NB4 (cell line): Measurements from ENCODE around the gene HTD2.
A peak's percentile ranks its signal among the peaks of the same experiment; 100 is the strongest.
"Not testable (repeated sequence)": the region's sequence is repeated elsewhere in the genome, so short reads cannot be mapped to it uniquely, and the experiment has no call there.

Experiments
- DNase-seq: peaks from one replicate; pipeline ENCODE4 v3.0.0; 2010; ENCODE audit warnings: low read depth
- H3K4me3 ChIP-seq: one replicate; pipeline ENCODE4 v1.5.1; 2011; ENCODE audit warnings: mild to moderate bottlenecking, low read depth, low read length, moderate library complexity
- CTCF ChIP-seq: IDR thresholded peaks from one replicate; pipeline ENCODE4 v1.5.1; 2012; ENCODE audit warnings: low read depth, low read length
- MAX ChIP-seq: IDR thresholded peaks from 2 replicates; pipeline ENCODE4 v1.6.1; 2011; ENCODE audit warnings: low read depth, low read length
- MYC ChIP-seq: IDR thresholded peaks from 2 replicates; pipeline ENCODE4 v1.6.1; 2011; ENCODE audit warnings: low read depth, low read length
- POLR2A ChIP-seq: IDR thresholded peaks from 2 replicates; pipeline ENCODE4 v1.6.1; 2011; ENCODE audit warnings: mild to moderate bottlenecking; ENCODE audit not compliant: insufficient read length; ENCODE audit errors: extremely low read depth

HTD2 gene

GRCh38 chr3:58274027-58274614 is 32.2 kb upstream of the HTD2 start:
- TF ChIP-seq CTCF, result no peak
- TF ChIP-seq MYC, result no peak
- TF ChIP-seq POLR2A, result no peak
- TF ChIP-seq MAX, result peak; percentile 51
- no peak for DNase-seq

GRCh38 chr3:58281069-58281468 is 25.3 kb upstream of the HTD2 start:
- no peak for DNase-seq
- TF ChIP-seq MAX, result no peak
- H3K4me3 ChIP-seq, result no peak overlapping the region

More at GRCh38 chr3:58274027-58274614, 32.2 kb upstream of the HTD2 start:
- H3K4me3 ChIP-seq, result no peak overlapping the region

- no peak overlapping the region for H3K4me3 ChIP-seq
- DNase-seq, result no peak
- TF ChIP-seq POLR2A, result no peak
- TF ChIP-seq CTCF, result no peak
- TF ChIP-seq MYC, result no peak
- TF ChIP-seq MAX, result no peak
Observed at GRCh38 chr3:58285334-58285733, 21.0 kb upstream of the HTD2 start.

GRCh38 chr3:58287354-58287753 is 19.0 kb upstream of the HTD2 start:
- no peak overlapping the region for H3K4me3 ChIP-seq
- TF ChIP-seq MAX (no peak), POLR2A (no peak), MYC (no peak), CTCF (no peak)
- no peak for DNase-seq

GRCh38 chr3:58288011-58288728 is 18.1 kb upstream of the HTD2 start:
- DNase-seq, result peak; percentile 23
- no peak overlapping the region for H3K4me3 ChIP-seq
- TF ChIP-seq CTCF (peak; percentile 18), MYC (no peak), POLR2A (no peak)

GRCh38 chr3:58288964-58289613 is 17.2 kb upstream of the HTD2 start:
- H3K4me3 ChIP-seq, DNase-seq: not testable (repeated sequence)

- not testable (repeated sequence) for H3K4me3 ChIP-seq, DNase-seq
Observed at GRCh38 chr3:58290446-58290845, 15.9 kb upstream of the HTD2 start.
